Lung (tissue), 12 donors: ENCODE data around the gene ADGRG4. TPM values are rescaled to one million over a fixed set of nuclear protein-coding genes. Genes with fewer than 3 reads are reported as not detected.

Source experiments
- ATAC-seq: fragments of 200-7000 bp; cut with Tn5 transposase; one replicate; pipeline ENCODE4 v1.9.1; 2020; ENCODE audit warnings: moderate number of reproducible peaks; ENCODE audit not compliant: insufficient read depth, low FRiP score
- DNase-seq, 3 donors: peaks; one replicate each; pipeline ENCODE4 v3.0.0-alpha.2; 2013 to 2017
- H3K27ac ChIP-seq, 2 donors: one replicate each; pipeline ENCODE4 v1.5.1; 2013; ENCODE audit warnings: mild to moderate bottlenecking in 2 of 2, moderate library complexity in 2 of 2, control low read depth in 1 of 2, inconsistent platforms in 1 of 2, low read depth in 1 of 2, low read length in 1 of 2
- H3K27me3 ChIP-seq, 3 donors: one replicate each; pipeline ENCODE4 v1.5.1; 2013; ENCODE audit warnings: low read length in 2 of 3; ENCODE audit not compliant: control insufficient read depth in 3 of 3, insufficient read depth in 3 of 3
- H3K36me3 ChIP-seq, 4 donors: one replicate each; pipeline ENCODE4 v1.5.1; 2013; ENCODE audit warnings: low read length in 4 of 4, mild to moderate bottlenecking in 1 of 4, moderate library complexity in 1 of 4; ENCODE audit not compliant: control insufficient read depth in 4 of 4, insufficient read depth in 4 of 4
- H3K4me1 ChIP-seq, 5 donors: one replicate each; pipeline ENCODE4 v1.5.1; 2013; ENCODE audit warnings: low read length in 5 of 5, mild to moderate bottlenecking in 2 of 5, moderate library complexity in 1 of 5; ENCODE audit not compliant: control insufficient read depth in 5 of 5, insufficient read depth in 5 of 5
- H3K4me3 ChIP-seq: one replicate; pipeline ENCODE4 v1.5.1; 2013; ENCODE audit warnings: mild to moderate bottlenecking, control low read depth, moderate library complexity
- H3K9ac ChIP-seq, 2 donors: one replicate each; pipeline ENCODE4 v1.5.1; 2013; ENCODE audit warnings: low read length in 2 of 2, control low read depth in 1 of 2; ENCODE audit not compliant: insufficient read depth in 1 of 2
- H3K9me3 ChIP-seq, 4 donors: one replicate each; pipeline ENCODE4 v1.5.1; 2013; ENCODE audit warnings: low read length in 3 of 4, mild to moderate bottlenecking in 1 of 4, moderate library complexity in 1 of 4; ENCODE audit not compliant: control insufficient read depth in 4 of 4, insufficient read depth in 3 of 4
- WGBS, 2 donors: extraction: QIAGEN DNeasy Blood & Tissue Kit; methylation state at CpG; one replicate each; pipeline ENCODE4 v1.1.7; 2013; 5-methylcytosine and 5-hydroxymethylcytosine counted together
- polyA plus RNA-seq, 2 donors: library from polyadenylated mRNA; stranded (reverse); fragments of 200-250 nt; gene quantifications; one replicate each; pipeline ENCODE4 v1.2.1, GENCODE V29; 2013
- total RNA-seq, 2 donors: library from RNA; depleted of rRNA in 1 of 2; stranded (reverse); fragments of >200 nt in 1 of 2; gene quantifications; one replicate each; pipeline ENCODE4 v1.2.1, GENCODE V29; 2014 to 2021
- TF ChIP-seq, protein P1 (sequence below): IDR thresholded peaks from 2 replicates; pipeline ENCODE4 v1.5.1; 2012; ENCODE audit warnings: mild to moderate bottlenecking; ENCODE audit errors: control extremely low read depth, extremely low read depth
- donor health status: control.
- donor health status: control.
- donor health status: Bipolar disorder and iron deficiency.
- donor health status: healthy.
- donor health status: DM: yes; HTN: yes; CAD: no.

ADGRG4 gene
- total and polyA plus RNA-seq, 4 donors, result 0.03 to 0.06 TPM; not detected in 2

DNA sequence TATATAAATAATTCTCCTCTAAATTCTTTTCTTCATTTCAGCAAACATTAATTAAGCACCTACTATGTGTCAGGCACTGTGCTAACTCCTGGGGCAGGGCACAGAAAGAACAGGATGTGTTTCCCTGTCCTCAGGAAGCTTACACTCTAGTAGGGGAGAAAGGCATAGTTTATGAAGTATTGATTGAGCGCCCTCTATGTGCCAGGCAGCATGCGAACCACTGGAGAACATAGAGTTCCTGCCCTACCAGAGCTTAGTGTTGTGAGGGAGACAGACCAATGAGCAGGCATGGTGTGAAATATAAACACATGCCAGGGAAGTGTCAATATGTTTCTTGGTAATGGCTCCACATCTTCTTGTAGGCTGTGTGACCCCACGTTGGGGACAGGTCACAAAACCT, 3.7 kb downstream of the ADGRG4 start:
- ATAC-seq (no peak), DNase-seq (no peak)
- Histone ChIP-seq H3K4me1 (no peaks in the 10 kb centered on the region), H3K4me3 (no peak overlapping the region), H3K9me3 (peaks cover 0 to 6% (median 0%) of the 10 kb centered on the region in 4 donors), H3K36me3 (no peaks in the 10 kb centered on the region), H3K9ac (no peak overlapping the region), H3K27ac (no peak overlapping the region), H3K27me3 (peaks cover 0 to 11% (median 6%) of the 10 kb centered on the region in 3 donors)
- 51 to 86% methylated on average over 3 of the region's 3 CpGs for WGBS, 2 donors
- TF ChIP-seq, protein P1, sequence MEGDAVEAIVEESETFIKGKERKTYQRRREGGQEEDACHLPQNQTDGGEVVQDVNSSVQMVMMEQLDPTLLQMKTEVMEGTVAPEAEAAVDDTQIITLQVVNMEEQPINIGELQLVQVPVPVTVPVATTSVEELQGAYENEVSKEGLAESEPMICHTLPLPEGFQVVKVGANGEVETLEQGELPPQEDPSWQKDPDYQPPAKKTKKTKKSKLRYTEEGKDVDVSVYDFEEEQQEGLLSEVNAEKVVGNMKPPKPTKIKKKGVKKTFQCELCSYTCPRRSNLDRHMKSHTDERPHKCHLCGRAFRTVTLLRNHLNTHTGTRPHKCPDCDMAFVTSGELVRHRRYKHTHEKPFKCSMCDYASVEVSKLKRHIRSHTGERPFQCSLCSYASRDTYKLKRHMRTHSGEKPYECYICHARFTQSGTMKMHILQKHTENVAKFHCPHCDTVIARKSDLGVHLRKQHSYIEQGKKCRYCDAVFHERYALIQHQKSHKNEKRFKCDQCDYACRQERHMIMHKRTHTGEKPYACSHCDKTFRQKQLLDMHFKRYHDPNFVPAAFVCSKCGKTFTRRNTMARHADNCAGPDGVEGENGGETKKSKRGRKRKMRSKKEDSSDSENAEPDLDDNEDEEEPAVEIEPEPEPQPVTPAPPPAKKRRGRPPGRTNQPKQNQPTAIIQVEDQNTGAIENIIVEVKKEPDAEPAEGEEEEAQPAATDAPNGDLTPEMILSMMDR, result no peak

GRCh38 chrX:136306182-136306581, 5.4 kb downstream of the ADGRG4 start:
- Histone ChIP-seq H3K9me3 (peaks cover 0 to 3% (median 0%) of the 10 kb centered on the region in 4 donors), H3K4me3 (no peak overlapping the region), H3K36me3 (no peaks in the 10 kb centered on the region), H3K27ac (no peak overlapping the region), H3K4me1 (no peaks in the 10 kb centered on the region), H3K27me3 (peaks cover 0 to 11% (median 6%) of the 10 kb centered on the region in 3 donors), H3K9ac (no peak overlapping the region)
- TF ChIP-seq, protein P1, result no peak
- 74 to 94% methylated on average over 1 of the region's 1 CpG for WGBS, 2 donors
- ATAC-seq (no peak), DNase-seq (no peak)

GRCh38 chrX:136307471-136307870, 6.7 kb downstream of the ADGRG4 start:
- DNase-seq, result no peak
- Histone ChIP-seq H3K27ac (no peak overlapping the region), H3K9me3 (peaks cover 0 to 3% (median 0%) of the 10 kb centered on the region in 4 donors), H3K9ac (no peak overlapping the region), H3K27me3 (peaks cover 0 to 11% (median 6%) of the 10 kb centered on the region in 3 donors), H3K36me3 (no peaks in the 10 kb centered on the region), H3K4me1 (no peaks in the 10 kb centered on the region), H3K4me3 (no peak overlapping the region)
- 28 to 70% methylated on average over 1 of the region's 1 CpG for WGBS, 2 donors
- TF ChIP-seq, protein P1, result no peak
- ATAC-seq, result no peak

- 82 to 90% methylated on average over 2 of the region's 2 CpGs for WGBS, 2 donors
- H3K27ac ChIP-seq, result no peak overlapping the region
- TF ChIP-seq, protein P1, result no peak
Measured at GRCh38 chrX:136310411-136310810, 9.6 kb downstream of the ADGRG4 start.

More at GRCh38 chrX:136310411-136310810, 9.6 kb downstream of the ADGRG4 start:
- ATAC-seq, result no peak
- Histone ChIP-seq H3K36me3 (no peaks in the 10 kb centered on the region), H3K9ac (no peak overlapping the region), H3K27me3 (peaks cover 0 to 11% (median 6%) of the 10 kb centered on the region in 3 donors), H3K4me1 (no peaks in the 10 kb centered on the region), H3K4me3 (no peak overlapping the region), H3K9me3 (peaks cover 0 to 4% (median 0%) of the 10 kb centered on the region in 4 donors)
- DNase-seq, result no peak
